ENCODE measurements around the gene UNC93A. TPM values are rescaled to one million over a fixed set of nuclear protein-coding genes. Genes with fewer than 3 reads are reported as not detected.
"Not testable (repeated sequence)": the region's sequence is repeated elsewhere in the genome, so short reads cannot be mapped to it uniquely, and the experiment has no call there.

UNC93A gene
- total and polyA plus RNA-seq, 7 donors = 0.45 TPM; not detected in 6

- no peak for TF ChIP-seq EP300 (IDR thresholded peaks at IDR 0.05)
- TF ChIP-seq CTCF (IDR thresholded peaks at IDR 0.05) = no peak
- no peak for TF ChIP-seq POLR2AphosphoS5 (IDR thresholded peaks at IDR 0.05)
- TF ChIP-seq POLR2A (IDR thresholded peaks at IDR 0.05) = no peak
- Histone ChIP-seq H3K4me1 (no peaks in the 10 kb centered on the region), H3K27ac (no peak overlapping the region), H3K27me3 (no peaks in the 10 kb centered on the region), H3K4me3 (no peak overlapping the region), H3K36me3 (no peaks in the 10 kb centered on the region), H3K9me3 (no peaks in the 10 kb centered on the region)
- intact Hi-C loops (cut with DNase I) = no loop called here
- no peak for DNase-seq
- 57 to 72% methylated on average over 4 of the region's 4 CpGs for WGBS, 2 donors
Observed at GRCh38 chr6:167244991-167245390, 46.1 kb upstream of the UNC93A start.

- H3K27ac ChIP-seq = no peak overlapping the region
- no peaks in the 10 kb centered on the region for H3K9me3 ChIP-seq
- H3K4me3 ChIP-seq = no peak overlapping the region
- no peaks in the 10 kb centered on the region for H3K4me1 ChIP-seq
- WGBS, 2 donors = 89 to 90% methylated on average over 3 of the region's 3 CpGs
- TF ChIP-seq CTCF (IDR thresholded peaks at IDR 0.05) = no peak
- no peak for TF ChIP-seq EP300 (IDR thresholded peaks at IDR 0.05)
- no peak for TF ChIP-seq POLR2AphosphoS5 (IDR thresholded peaks at IDR 0.05)
- TF ChIP-seq POLR2A (IDR thresholded peaks at IDR 0.05) = no peak
- intact Hi-C loops (cut with DNase I) = no loop called here
- H3K27me3 ChIP-seq = no peaks in the 10 kb centered on the region
- no peaks in the 10 kb centered on the region for H3K36me3 ChIP-seq
- DNase-seq = no peak
Observed at GRCh38 chr6:167245591-167245990, 45.5 kb upstream of the UNC93A start.

- intact Hi-C loops (cut with DNase I) = no loop called here
- Histone ChIP-seq H3K4me1 (no peaks in the 10 kb centered on the region), H3K4me3 (no peak overlapping the region), H3K27me3 (no peaks in the 10 kb centered on the region), H3K36me3 (no peaks in the 10 kb centered on the region), H3K27ac (no peak overlapping the region), H3K9me3 (no peaks in the 10 kb centered on the region)
- no peak for TF ChIP-seq CTCF (IDR thresholded peaks at IDR 0.05)
- no peak for TF ChIP-seq EP300 (IDR thresholded peaks at IDR 0.05)
- no peak for TF ChIP-seq POLR2AphosphoS5 (IDR thresholded peaks at IDR 0.05)
- TF ChIP-seq POLR2A (IDR thresholded peaks at IDR 0.05) = no peak
- no peak for DNase-seq
- 80 to 89% methylated on average over 23 to 24 of the region's 24 CpGs for WGBS, 2 donors
Observed at GRCh38 chr6:167247814-167248595, 43.1 kb upstream of the UNC93A start.

- H3K27ac ChIP-seq; H3K4me3 ChIP-seq; intact Hi-C loops (cut with DNase I); H3K4me1 ChIP-seq; H3K9me3 ChIP-seq; DNase-seq; H3K36me3 ChIP-seq; H3K27me3 ChIP-seq: not testable (repeated sequence)
- WGBS, 2 donors = 84% methylated on average over 14 of the region's 14 CpGs
Observed at GRCh38 chr6:167248878-167249455, 42.1 kb upstream of the UNC93A start.

GRCh38 chr6:167252271-167252670, 38.8 kb upstream of the UNC93A start:
- Histone ChIP-seq H3K27ac (no peak overlapping the region), H3K4me1 (no peaks in the 10 kb centered on the region), H3K9me3 (peaks cover 0 to 3% (median 0%) of the 10 kb centered on the region in 4 donors), H3K4me3 (no peak overlapping the region), H3K36me3 (no peaks in the 10 kb centered on the region), H3K27me3 (no peaks in the 10 kb centered on the region)
- 94 to 97% methylated on average over 1 of the region's 1 CpG for WGBS, 2 donors
- intact Hi-C loops (cut with DNase I) = no loop called here
- TF ChIP-seq POLR2AphosphoS5 (IDR thresholded peaks at IDR 0.05) (no peak), EP300 (IDR thresholded peaks at IDR 0.05) (no peak), CTCF (IDR thresholded peaks at IDR 0.05) (no peak), POLR2A (IDR thresholded peaks at IDR 0.05) (no peak)
- no peak for DNase-seq
